HG02642 (cell line): ENCODE results near the gene RANGRF.

ENCODE experiments used
- ATAC-seq: cut with Tn5 transposase; IDR thresholded peaks from one replicate; pipeline ENCODE4 v1.9.1; 2021; ENCODE audit warnings: mild to moderate bottlenecking; ENCODE audit not compliant: unreplicated experiment, poor library complexity

RANGRF gene

DNA sequence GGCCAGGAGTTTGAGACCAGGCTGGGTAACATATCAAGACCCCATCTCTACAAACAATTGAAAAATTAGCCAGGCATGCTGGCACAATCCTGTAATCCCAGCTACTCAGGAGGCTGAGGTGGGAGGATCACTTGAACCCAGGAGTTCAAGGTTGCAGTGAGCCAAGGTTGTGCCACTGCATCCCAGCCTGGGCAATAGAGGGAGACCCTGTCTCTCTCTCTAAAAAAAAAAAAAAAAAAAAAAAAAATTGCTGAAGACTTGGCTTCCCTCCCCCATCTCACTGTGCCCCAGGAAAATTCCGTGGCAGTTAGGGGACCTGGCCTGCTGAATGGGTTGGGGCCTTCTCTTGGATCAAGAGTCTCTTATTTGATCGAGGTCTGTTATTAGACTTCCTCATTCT is 51.1 kb downstream of the RANGRF start, which contains the start of gene ODF4:
Gene ODF4 (plus strand): TSS at position 301 of the 400 bp plus-strand sequence. CDS start 212 bp downstream, outside the sequence.
- ATAC-seq: no peak
